GM19468 (cell line): ENCODE data around the gene TANGO6.
"Not testable (repeated sequence)": the region's sequence is repeated elsewhere in the genome, so short reads cannot be mapped to it uniquely, and the experiment has no call there.

Experiments
- ATAC-seq: cut with Tn5 transposase; IDR thresholded peaks from one replicate; pipeline ENCODE4 v1.9.1; 2021; ENCODE audit warnings: mild to moderate bottlenecking, moderate library complexity, moderate number of reproducible peaks; ENCODE audit not compliant: unreplicated experiment; ENCODE audit errors: extremely low read depth

Gene TANGO6

DNA sequence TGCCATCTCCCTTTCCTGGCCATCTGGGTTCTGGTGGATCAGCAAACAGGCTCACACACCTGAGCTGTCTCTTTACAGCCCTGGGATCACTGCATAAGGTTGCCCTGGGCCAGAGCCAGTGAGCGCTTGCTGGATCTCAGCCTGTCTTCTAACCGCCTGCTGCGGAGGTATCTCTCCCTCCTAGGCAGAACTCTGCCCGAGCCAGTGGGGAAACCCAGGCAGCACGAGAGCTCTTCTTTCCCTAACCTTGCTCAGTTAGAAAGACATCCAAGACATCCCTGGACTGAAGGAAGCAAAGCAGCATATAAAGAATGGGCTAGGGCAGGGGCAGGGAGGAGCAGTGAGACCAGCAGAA, 268.5 kb downstream of the TANGO6 start:
- ATAC-seq, result no peak

DNA sequence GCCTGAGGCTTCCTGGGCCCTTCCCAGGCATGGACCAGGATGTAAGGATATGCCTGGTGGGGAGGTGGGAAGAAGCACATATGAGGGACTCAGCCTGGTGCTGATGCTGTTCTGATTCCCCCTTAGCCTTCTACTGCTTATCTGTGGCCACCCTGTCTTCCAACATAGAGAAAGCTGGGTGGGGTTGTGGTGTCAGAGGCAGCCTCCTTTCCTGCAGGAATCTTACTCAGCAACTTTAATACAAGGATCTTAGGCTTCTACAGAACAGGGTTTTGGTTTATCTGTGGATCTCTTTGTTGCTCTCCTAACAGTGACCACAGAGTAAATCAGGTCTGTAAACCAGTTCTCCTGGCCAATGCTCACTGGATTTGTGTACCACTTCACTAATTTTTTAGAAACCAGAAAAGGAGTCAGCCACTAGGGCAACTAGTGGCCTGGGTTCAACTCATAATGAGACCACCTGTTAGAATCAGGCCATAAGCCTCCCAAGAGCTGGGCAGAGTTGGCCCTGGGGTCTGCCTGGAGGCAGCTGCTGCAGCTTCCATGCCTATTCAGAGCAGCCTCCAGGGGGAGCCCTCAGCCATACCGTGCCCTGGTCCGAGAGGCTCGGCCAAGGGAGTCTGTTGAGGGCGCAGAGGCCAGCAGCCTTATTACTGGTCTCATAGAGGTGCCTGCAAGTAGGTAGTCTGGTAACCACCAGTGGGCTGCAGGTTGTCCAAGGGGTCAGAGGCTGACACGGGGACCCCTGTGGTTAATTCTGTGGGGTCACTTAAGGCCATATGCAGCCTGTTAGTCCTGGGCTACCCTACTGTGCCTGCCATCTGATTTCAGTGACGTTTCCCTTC, 269.2 kb downstream of the TANGO6 start:
- no peak for ATAC-seq

DNA sequence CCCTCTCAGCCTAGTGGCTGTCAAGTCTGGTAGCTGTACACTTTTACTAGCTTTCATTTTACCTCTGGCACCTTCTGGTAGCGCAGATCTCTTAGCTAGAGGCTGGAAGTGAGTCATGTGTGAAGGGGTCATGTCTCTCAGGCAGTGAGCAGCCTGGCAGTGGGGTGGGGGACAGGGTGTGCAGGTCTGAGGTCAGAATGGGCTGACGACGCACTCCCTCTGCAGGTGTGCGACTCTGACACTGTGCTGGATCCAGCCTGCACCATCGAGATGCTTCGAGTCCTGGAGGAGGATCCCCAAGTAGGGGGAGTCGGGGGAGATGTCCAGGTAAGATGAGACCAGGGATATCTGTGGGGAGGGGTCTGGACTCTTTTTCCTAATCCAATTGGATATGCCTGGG, 269.9 kb downstream of the TANGO6 start:
- ATAC-seq, result no peak

DNA sequence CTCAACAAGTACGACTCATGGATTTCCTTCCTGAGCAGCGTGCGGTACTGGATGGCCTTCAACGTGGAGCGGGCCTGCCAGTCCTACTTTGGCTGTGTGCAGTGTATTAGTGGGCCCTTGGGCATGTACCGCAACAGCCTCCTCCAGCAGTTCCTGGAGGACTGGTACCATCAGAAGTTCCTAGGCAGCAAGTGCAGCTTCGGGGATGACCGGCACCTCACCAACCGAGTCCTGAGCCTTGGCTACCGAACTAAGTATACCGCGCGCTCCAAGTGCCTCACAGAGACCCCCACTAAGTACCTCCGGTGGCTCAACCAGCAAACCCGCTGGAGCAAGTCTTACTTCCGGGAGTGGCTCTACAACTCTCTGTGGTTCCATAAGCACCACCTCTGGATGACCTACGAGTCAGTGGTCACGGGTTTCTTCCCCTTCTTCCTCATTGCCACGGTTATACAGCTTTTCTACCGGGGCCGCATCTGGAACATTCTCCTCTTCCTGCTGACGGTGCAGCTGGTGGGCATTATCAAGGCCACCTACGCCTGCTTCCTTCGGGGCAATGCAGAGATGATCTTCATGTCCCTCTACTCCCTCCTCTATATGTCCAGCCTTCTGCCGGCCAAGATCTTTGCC, 271.1 kb downstream of the TANGO6 start:
- no peak for ATAC-seq

DNA sequence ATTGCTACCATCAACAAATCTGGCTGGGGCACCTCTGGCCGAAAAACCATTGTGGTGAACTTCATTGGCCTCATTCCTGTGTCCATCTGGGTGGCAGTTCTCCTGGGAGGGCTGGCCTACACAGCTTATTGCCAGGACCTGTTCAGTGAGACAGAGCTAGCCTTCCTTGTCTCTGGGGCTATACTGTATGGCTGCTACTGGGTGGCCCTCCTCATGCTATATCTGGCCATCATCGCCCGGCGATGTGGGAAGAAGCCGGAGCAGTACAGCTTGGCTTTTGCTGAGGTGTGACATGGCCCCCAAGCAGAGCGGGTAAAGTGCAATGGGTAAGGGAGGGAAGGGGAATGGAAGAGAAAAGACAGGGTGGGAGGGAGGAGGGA, 271.6 kb downstream of the TANGO6 start:
- ATAC-seq, result no peak

DNA sequence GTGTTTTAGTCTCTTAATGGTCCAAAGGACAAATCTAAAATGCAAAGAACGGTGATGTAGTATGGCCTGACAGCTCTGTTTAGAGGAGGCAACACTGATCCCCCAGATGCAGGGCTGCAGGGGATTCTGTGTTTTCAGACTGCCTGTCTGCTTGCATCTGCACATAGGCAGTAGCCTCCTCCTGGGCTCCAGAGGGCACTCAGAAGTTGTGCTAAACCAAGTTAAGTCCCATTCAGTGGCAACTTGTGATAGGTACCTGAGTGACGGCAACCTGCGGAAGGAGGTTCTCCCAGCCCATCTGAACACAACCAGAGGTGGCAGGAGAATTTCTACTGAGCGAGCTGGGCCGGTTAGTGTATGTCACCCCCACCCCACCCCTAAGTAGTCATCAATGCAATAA, 272.0 kb downstream of the TANGO6 start:
- ATAC-seq, result no peak

DNA sequence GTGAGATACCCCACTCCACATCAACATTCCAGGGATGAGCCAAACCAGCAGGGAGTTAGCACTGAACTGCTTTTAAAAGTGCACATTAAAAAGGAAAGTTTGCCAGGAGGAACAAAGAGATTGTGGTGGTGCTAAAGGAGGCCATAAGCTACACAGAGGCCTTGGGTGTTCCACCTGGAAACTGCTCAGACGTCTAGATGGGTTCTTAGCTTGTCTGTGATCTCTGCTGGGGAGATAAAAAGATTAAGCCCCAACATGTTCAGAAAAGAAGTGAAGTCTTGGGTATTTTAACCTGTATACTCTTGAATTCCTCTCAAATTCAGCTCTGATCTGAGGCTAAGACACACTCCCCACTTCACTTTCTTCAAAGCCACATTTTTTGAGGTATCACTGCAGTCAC, 272.5 kb downstream of the TANGO6 start:
- no peak for ATAC-seq

DNA sequence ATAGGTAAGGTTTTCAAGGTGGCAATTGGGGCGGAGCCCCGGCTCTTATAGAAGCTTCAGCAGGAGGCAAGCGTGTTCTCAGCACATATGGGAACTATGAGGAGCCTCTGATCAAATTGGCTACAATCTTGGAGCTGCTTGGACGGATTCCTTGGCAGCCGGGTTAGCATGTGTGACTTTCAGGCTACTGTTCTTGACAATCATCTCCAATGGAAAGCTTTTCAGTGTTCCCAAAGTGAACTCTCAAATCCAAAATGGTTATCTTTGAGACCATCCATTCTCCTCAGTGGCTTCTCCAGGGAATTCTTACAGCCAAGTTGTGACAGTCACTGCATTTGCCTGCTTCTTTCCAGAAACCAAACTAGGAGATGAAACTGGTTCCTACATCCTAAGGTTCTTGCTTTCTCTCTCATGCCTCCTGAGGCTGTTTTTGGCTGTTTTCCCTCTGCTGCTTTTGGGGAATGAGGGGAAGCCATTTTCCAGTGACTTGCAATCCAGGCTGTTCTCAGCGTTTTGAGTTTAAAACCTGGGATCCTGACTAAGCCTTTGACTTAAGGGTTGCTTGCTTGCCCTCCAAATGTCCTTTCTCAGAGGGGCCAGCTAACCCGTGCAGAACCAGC, 273.0 kb downstream of the TANGO6 start:
- no peak for ATAC-seq

DNA sequence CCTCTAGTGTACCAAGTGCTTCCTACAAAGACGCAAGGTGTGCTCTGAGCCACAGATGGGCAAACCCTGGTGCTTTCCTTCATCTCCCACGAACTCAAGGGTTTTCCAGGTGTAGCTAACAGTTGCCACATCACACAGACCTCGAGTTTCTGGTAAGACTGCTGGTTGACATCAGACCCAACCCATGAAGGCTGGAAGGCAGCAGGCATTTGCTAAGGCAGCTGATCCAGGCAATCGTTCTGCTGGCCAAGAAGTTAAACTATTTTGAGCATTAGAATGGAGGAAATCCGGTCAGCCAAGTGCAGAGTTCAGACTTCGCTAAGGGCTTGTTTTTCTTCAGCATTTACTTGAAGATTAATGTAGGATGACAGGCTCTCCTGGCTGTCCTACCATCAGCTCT, 273.6 kb downstream of the TANGO6 start:
- no peak for ATAC-seq

DNA sequence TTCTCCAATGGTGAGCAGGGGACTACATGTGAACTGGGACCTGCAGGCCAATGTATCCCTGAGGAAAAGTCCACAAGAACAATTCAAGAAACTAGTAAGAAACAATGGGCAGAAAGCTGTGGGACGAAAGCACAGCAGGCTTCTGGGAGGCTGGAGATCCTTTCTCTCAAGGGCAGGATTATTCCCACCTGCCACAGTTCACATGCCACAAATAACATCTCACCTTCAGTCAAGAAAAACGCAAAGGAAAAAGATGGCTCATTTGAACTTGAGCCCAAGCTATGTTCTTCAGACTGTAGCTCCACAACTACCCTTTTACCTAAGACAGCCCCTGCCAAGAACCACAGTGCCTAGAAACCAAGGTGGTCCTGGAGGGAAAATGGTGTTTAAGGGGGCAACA, 275.1 kb downstream of the TANGO6 start:
- ATAC-seq, result no peak

DNA sequence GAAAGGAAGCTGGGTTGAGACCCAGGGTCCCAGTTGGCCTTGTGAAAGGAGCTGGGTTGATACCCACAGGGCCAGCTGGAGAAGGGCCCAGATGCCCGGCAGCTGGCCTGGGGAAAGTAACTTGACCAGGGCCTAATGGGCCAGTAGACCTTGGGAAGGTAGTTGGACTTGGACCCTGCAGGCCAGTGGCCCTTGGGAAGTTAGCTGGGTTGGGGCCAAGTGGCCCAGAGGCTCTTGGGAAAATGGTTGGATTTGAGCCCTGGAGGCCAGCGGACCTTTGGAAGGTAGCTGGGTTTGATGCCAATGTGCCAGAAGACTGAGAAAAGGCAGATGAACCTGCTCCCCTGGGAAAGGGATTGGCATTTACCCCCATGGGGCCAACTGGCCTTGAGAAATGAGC, 275.7 kb downstream of the TANGO6 start:
- no peak for ATAC-seq

DNA sequence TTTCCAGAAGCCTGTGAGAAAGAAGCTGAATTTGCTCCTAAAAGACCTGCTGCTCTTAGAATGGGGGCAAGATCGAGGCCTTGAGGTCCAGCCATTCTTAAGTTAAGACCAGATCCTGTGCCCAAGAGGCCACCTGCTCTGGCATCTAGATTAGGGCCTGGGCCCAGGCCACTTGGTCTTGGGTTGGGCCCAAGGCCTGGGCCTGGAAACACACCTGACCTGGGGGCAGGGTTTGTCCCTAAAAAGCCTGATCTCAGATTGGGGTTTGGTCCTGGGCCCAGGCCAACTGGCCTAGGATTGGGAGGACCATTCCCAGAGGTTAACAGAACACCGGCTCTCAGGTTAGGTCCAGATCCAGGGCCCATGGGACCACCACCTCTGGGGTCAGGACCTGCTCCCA, 276.2 kb downstream of the TANGO6 start:
- ATAC-seq, result no peak

DNA sequence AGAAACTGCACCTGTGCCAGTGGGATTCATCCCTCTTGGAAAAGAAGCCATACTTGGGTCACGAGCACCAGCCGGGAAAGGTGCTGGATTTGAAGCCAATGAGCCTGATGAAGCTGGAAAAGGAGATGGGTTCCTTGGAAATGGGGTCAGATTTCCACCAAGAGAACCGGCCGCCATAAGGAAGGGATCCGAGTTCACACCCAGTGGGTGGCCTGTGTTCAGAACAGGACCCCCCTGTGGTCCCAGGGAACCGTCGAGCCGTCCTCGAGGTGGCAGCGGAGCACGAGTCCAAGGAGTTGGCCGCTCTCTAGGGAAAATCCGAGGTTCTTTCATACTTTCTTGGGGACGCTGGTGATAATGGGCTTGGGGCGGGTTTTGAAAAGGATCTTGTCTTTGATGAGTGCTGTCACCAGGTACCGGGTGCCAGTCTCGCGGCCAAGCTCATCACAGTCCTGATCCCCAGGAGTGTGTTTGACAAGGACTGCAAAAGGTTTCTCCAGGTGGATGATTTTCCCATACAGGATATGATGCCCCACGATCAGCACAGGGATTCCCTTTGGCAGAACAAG, 276.8 kb downstream of the TANGO6 start:
- ATAC-seq, result no peak

DNA sequence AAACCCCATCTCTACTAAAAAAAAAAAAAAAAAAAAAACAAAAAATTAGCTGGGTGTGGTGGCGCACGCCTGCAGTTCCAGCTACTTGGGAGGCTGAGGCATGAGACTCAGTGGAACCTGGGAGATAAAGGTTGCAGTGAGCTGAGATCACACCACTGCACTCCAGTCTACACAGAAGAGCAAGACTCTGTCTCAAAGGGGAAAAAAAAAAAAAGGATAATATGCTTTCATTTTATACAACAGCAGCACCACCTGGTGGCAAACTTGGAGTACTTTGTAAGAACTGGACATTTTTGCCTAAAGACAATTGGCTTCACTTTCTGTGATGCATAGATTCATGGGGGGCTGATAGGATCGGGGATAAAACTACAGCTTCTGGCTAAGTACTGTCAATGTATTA, 280.6 kb downstream of the TANGO6 start:
- no peak for ATAC-seq

DNA sequence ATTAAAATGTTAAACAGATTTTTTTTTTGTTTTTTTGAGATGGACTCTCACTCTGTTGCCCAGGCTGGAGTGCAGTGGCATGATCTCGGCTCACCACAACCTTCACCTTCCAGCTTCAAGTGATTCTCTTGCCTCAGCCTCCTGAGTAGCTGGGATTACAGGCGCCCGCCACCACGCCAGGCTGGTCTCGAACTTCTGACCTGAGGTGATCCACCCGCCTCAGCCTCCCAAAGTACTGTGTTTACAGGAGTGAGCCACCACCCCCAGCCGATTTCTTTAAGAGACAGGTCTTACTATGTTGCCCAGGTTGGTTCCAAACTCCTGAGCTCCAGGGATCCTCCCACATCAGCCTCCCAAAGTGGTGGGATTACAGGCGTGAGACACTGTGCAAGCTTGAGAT, 281.1 kb downstream of the TANGO6 start:
- not testable (repeated sequence) for ATAC-seq

DNA sequence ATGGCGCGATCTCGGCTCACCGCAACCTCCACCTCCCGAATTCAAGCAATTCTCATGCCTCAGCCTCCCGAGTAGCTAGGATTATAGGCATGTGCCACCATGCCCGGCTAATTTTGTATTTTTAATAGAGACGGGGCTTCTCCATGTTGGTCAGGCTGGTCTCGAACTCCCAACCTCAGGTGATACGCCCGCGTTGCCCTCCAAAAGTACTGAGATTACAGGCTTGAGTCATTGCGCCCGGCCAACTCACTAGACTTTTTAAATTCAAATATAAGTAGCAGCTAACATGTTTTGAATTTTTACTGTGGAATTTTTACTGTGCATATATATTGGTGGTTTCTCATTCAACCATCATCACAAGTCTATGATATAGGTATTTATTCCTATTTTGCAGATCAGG, 281.6 kb downstream of the TANGO6 start:
- not testable (repeated sequence) for ATAC-seq

DNA sequence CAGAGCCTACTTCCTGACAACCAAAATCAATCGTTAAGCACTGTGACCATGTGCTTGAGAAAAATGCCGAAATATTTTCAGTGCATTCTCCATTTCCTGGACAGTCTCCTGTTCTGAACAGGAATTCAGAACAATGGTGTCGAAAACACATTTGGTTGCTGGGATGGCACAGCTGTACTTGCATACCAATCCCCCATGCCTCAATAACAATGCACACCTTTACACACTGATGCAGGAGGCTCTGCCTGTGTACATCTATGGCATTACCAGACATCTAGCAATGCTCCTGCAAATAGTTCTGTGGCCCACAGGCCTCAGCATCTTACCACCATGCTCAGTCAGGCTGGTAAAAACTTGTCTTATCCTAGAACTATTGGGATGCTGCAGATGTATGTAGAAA, 282.9 kb downstream of the TANGO6 start:
- no peak for ATAC-seq

DNA sequence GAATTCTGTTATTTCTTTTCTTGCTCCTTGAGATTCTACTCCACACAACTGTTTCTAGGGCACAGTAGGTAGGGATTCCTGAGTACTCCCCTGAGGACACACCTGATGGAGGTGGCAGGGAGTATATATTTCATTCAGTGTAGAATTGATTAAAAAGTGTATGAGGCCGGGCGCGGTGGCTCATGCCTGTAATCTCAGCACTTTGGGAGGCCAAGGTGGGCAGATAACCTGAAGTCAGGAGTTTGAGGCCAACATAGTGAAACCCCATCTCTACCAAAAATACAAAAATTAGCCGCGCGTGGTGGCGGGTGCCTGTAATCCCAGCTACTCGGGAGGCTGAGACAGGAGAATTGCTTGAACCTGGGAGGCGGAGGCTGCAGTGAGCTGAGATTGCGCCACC, 283.5 kb downstream of the TANGO6 start:
- not testable (repeated sequence) for ATAC-seq

DNA sequence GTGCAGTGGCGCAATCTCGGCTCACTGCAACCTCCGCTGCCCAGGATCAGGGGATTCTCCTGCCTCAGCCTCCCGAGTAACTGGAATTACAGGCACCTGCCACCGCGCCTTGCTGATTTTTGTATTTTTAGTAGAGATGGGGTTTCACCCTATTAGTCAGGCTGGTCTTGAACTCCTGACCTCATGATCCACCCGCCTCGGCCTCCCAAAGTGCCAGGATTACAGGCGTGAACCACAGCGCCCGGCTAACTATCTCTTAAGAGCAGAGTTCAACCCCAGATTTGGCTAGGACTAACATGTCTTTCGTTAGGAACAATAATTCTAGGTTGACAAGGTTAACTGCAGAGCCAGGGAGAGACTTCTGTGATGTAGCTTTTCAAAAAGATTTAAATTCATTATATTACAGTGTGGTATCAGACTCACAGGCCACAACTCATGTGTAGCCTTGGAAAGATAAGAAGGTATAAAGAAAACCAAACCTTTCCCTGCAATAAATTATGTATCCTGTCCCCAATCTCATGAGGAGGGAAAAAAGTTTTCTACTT, 284.7 kb downstream of the TANGO6 start:
- no peak for ATAC-seq

DNA sequence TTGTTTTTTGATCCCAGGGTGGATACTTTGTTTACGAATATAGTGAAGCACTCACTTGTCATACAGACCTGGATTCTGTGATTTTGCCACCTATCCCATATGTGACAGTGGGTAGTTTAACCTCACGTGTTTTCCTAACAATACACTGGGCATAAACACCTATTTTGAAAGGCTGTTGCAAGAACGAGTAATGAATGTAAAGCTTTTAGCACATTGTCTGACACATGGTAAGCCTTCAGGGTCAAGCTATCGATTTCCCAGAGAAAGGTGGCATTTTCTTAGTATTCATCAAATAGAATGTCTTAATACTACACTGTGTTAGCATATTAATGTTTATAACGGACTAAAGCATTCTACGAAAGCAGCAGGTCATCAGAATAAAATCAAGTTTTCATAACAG, 287.1 kb downstream of the TANGO6 start:
- no peak for ATAC-seq
